ENCODE measurements around the gene MBP.
"Not testable (repeated sequence)": the region's sequence is repeated elsewhere in the genome, so short reads cannot be mapped to it uniquely, and the experiment has no call there.

Gene MBP

GRCh38 chr18:76955524-76956170, 176.9 kb downstream of the MBP start:
- Histone ChIP-seq H3K9me3 (ENCODE audit: control insufficient read depth, insufficient read depth, low read length) (no peaks in the 10 kb centered on the region), H3K9ac (ENCODE audit: low read depth, low read length) (no peak overlapping the region), H3K36me3 (ENCODE audit: insufficient read depth, low read length) (no peaks in the 10 kb centered on the region; the same call in 1 of the 2 replicates)

GRCh38 chr18:76953583-76954233, 178.9 kb downstream of the MBP start:
- no peaks in the 10 kb centered on the region for H3K36me3 ChIP-seq (ENCODE audit: insufficient read depth, low read length)
- no peaks in the 10 kb centered on the region for H3K4me1 ChIP-seq (ENCODE audit: insufficient read depth, low read length)
- H3K9ac ChIP-seq (ENCODE audit: low read depth, low read length): no peak overlapping the region
- H3K9me3 ChIP-seq (ENCODE audit: control insufficient read depth, insufficient read depth, low read length): no peaks in the 10 kb centered on the region

More at GRCh38 chr18:76955524-76956170, 176.9 kb downstream of the MBP start:
- H3K4me1 ChIP-seq (ENCODE audit: insufficient read depth, low read length): no peaks in the 10 kb centered on the region

- H3K9me3 ChIP-seq (ENCODE audit: control insufficient read depth, insufficient read depth, low read length): no peaks in the 10 kb centered on the region
- H3K36me3 ChIP-seq (ENCODE audit: insufficient read depth, low read length): no peaks in the 10 kb centered on the region
- H3K9ac ChIP-seq (ENCODE audit: low read depth, low read length): no peak overlapping the region
- no peaks in the 10 kb centered on the region for H3K4me1 ChIP-seq (ENCODE audit: insufficient read depth, low read length)
These were observed 179.4 kb downstream of the MBP start for GRCh38 chr18:76953156-76953555.

- Histone ChIP-seq H3K9ac (ENCODE audit: low read depth, low read length) (no peak overlapping the region), H3K4me1 (ENCODE audit: insufficient read depth, low read length) (no peaks in the 10 kb centered on the region), H3K9me3 (ENCODE audit: control insufficient read depth, insufficient read depth, low read length) (no peaks in the 10 kb centered on the region), H3K36me3 (ENCODE audit: insufficient read depth, low read length) (no peaks in the 10 kb centered on the region)
These were observed 179.8 kb downstream of the MBP start for GRCh38 chr18:76952747-76953146.

GRCh38 chr18:76951456-76952247, 180.9 kb downstream of the MBP start:
- no peaks in the 10 kb centered on the region for H3K9me3 ChIP-seq (ENCODE audit: control insufficient read depth, insufficient read depth, low read length)
- H3K9ac ChIP-seq (ENCODE audit: low read depth, low read length): no peak overlapping the region
- H3K4me1 ChIP-seq (ENCODE audit: insufficient read depth, low read length): no peaks in the 10 kb centered on the region
- H3K36me3 ChIP-seq (ENCODE audit: insufficient read depth, low read length): no peaks in the 10 kb centered on the region

- 0 out of 2 replicates have a peak, but pooled peaks cover 2% of the 10 kb centered on the region for H3K9me3 ChIP-seq (ENCODE audit: control insufficient read depth, insufficient read depth, low read length)
- no peak overlapping the region for H3K9ac ChIP-seq (ENCODE audit: low read depth, low read length)
- no peaks in the 10 kb centered on the region for H3K4me1 ChIP-seq (ENCODE audit: insufficient read depth, low read length)
- H3K36me3 ChIP-seq (ENCODE audit: insufficient read depth, low read length): no peaks in the 10 kb centered on the region
These were observed 184.2 kb downstream of the MBP start for GRCh38 chr18:76948345-76948744.

GRCh38 chr18:76944346-76944745, 188.2 kb downstream of the MBP start:
- not testable (repeated sequence) for H3K9me3 ChIP-seq (ENCODE audit: control insufficient read depth, insufficient read depth, low read length); H3K36me3 ChIP-seq (ENCODE audit: insufficient read depth, low read length)

GRCh38 chr18:76943542-76944339, 188.8 kb downstream of the MBP start:
- H3K9me3 ChIP-seq (ENCODE audit: control insufficient read depth, insufficient read depth, low read length): 0 out of 2 replicates have a peak, but pooled peaks cover 2% of the 10 kb centered on the region
- H3K9ac ChIP-seq (ENCODE audit: low read depth, low read length): no peak overlapping the region
- no peaks in the 10 kb centered on the region for H3K4me1 ChIP-seq (ENCODE audit: insufficient read depth, low read length)
- H3K36me3 ChIP-seq (ENCODE audit: insufficient read depth, low read length): no peaks in the 10 kb centered on the region

More at GRCh38 chr18:76944346-76944745, 188.2 kb downstream of the MBP start:
- H3K4me1 ChIP-seq (ENCODE audit: insufficient read depth, low read length); H3K9ac ChIP-seq (ENCODE audit: low read depth, low read length): not testable (repeated sequence)

GRCh38 chr18:76941284-76941683, 191.3 kb downstream of the MBP start:
- H3K4me1 ChIP-seq (ENCODE audit: insufficient read depth, low read length): no peaks in the 10 kb centered on the region
- no peaks in the 10 kb centered on the region for H3K36me3 ChIP-seq (ENCODE audit: insufficient read depth, low read length)
- no peak overlapping the region for H3K9ac ChIP-seq (ENCODE audit: low read depth, low read length)

GRCh38 chr18:76938619-76939018, 194.0 kb downstream of the MBP start:
- H3K9ac ChIP-seq (ENCODE audit: low read depth, low read length): no peak overlapping the region
- H3K4me1 ChIP-seq (ENCODE audit: insufficient read depth, low read length): no peaks in the 10 kb centered on the region
- H3K9me3 ChIP-seq (ENCODE audit: control insufficient read depth, insufficient read depth, low read length): no peaks in the 10 kb centered on the region
- no peaks in the 10 kb centered on the region for H3K36me3 ChIP-seq (ENCODE audit: insufficient read depth, low read length)

More at GRCh38 chr18:76941284-76941683, 191.3 kb downstream of the MBP start:
- H3K9me3 ChIP-seq (ENCODE audit: control insufficient read depth, insufficient read depth, low read length): 0 out of 2 replicates have a peak, but pooled peaks cover 2% of the 10 kb centered on the region

GRCh38 chr18:76937597-76937996, 195.0 kb downstream of the MBP start:
- Histone ChIP-seq H3K36me3 (ENCODE audit: insufficient read depth, low read length) (no peaks in the 10 kb centered on the region), H3K9me3 (ENCODE audit: control insufficient read depth, insufficient read depth, low read length) (no peaks in the 10 kb centered on the region), H3K9ac (ENCODE audit: low read depth, low read length) (no peak overlapping the region), H3K4me1 (ENCODE audit: insufficient read depth, low read length) (no peaks in the 10 kb centered on the region)

GRCh38 chr18:76936877-76937276, 195.7 kb downstream of the MBP start:
- H3K9ac ChIP-seq (ENCODE audit: low read depth, low read length): no peak overlapping the region
- H3K36me3 ChIP-seq (ENCODE audit: insufficient read depth, low read length): no peaks in the 10 kb centered on the region

GRCh38 chr18:76935722-76936337, 196.8 kb downstream of the MBP start:
- no peaks in the 10 kb centered on the region for H3K9me3 ChIP-seq (ENCODE audit: control insufficient read depth, insufficient read depth, low read length)
- H3K4me1 ChIP-seq (ENCODE audit: insufficient read depth, low read length): no peaks in the 10 kb centered on the region
- no peak overlapping the region for H3K9ac ChIP-seq (ENCODE audit: low read depth, low read length)
- H3K36me3 ChIP-seq (ENCODE audit: insufficient read depth, low read length): no peaks in the 10 kb centered on the region

More at GRCh38 chr18:76936877-76937276, 195.7 kb downstream of the MBP start:
- Histone ChIP-seq H3K4me1 (ENCODE audit: insufficient read depth, low read length) (no peaks in the 10 kb centered on the region), H3K9me3 (ENCODE audit: control insufficient read depth, insufficient read depth, low read length) (no peaks in the 10 kb centered on the region)
